ENCODE measurements around the gene AQP6.

- TF ChIP-seq POLR2A (IDR thresholded peaks at IDR 0.05), result no peak
- TF ChIP-seq, protein P1, sequence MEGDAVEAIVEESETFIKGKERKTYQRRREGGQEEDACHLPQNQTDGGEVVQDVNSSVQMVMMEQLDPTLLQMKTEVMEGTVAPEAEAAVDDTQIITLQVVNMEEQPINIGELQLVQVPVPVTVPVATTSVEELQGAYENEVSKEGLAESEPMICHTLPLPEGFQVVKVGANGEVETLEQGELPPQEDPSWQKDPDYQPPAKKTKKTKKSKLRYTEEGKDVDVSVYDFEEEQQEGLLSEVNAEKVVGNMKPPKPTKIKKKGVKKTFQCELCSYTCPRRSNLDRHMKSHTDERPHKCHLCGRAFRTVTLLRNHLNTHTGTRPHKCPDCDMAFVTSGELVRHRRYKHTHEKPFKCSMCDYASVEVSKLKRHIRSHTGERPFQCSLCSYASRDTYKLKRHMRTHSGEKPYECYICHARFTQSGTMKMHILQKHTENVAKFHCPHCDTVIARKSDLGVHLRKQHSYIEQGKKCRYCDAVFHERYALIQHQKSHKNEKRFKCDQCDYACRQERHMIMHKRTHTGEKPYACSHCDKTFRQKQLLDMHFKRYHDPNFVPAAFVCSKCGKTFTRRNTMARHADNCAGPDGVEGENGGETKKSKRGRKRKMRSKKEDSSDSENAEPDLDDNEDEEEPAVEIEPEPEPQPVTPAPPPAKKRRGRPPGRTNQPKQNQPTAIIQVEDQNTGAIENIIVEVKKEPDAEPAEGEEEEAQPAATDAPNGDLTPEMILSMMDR (IDR thresholded peaks at IDR 0.05), result no peak
- TF ChIP-seq EP300 (IDR thresholded peaks at IDR 0.05), result no peak
- no peak for TF ChIP-seq POLR2AphosphoS5 (IDR thresholded peaks at IDR 0.05)
Measured at GRCh38 chr12:49943625-49943960, 29.2 kb upstream of the AQP6 start.

Measured in stomach (tissue), 4 donors.